OCI-LY1 (cell line): ENCODE results near the gene RPL32.

Source experiments
- H2AFZ ChIP-seq: fragments of 200-600 bp; sonication (generic), shearing (Covaris generic); 2 replicates; pipeline ENCODE4 v1.6.0; 2014; ENCODE audit warnings: antibody characterized with exemption, mild to moderate bottlenecking, low read length
- H3F3A ChIP-seq: fragments of 200-600 bp; sonication (generic), shearing (Covaris generic); 2 replicates; pipeline ENCODE4 v1.6.0; 2014; ENCODE audit warnings: mild to moderate bottlenecking, antibody characterized with exemption, low read length, moderate library complexity; ENCODE audit not compliant: insufficient read depth
- H3K27ac ChIP-seq: fragments of 200-600 bp; sonication (generic); 2 replicates; pipeline ENCODE4 v1.5.1; 2014; ENCODE audit warnings: low read length, mixed run types, mild to moderate bottlenecking, low read depth; ENCODE audit not compliant: poor library complexity, severe bottlenecking
- H3K27me3 ChIP-seq: fragments of 200-600 bp; sonication (generic); 2 replicates; pipeline ENCODE4 v1.6.0; 2014; ENCODE audit warnings: antibody characterized with exemption, mild to moderate bottlenecking, low read length, moderate library complexity; ENCODE audit not compliant: insufficient read depth
- H3K36me3 ChIP-seq: fragments of 200-600 bp; sonication (generic); 2 replicates; pipeline ENCODE4 v1.6.1; 2014; ENCODE audit warnings: mild to moderate bottlenecking, antibody characterized with exemption, low read length, moderate library complexity, mixed read lengths; ENCODE audit not compliant: insufficient read depth
- H3K4me1 ChIP-seq: fragments of 200-600 bp; sonication (generic); 2 replicates; pipeline ENCODE4 v1.5.1; 2014; ENCODE audit warnings: mild to moderate bottlenecking, low read length, moderate library complexity; ENCODE audit not compliant: insufficient read depth, severe bottlenecking
- H3K4me2 ChIP-seq: fragments of 200-600 bp; sonication (generic), shearing (Covaris generic); 2 replicates; pipeline ENCODE4 v1.6.1; 2014; ENCODE audit warnings: low read length
- H3K4me3 ChIP-seq: fragments of 200-600 bp; sonication (generic); 2 replicates; pipeline ENCODE4 v1.5.1; 2014; ENCODE audit warnings: low read length, low read depth, mild to moderate bottlenecking, mixed read lengths; ENCODE audit not compliant: poor library complexity, severe bottlenecking
- H3K79me2 ChIP-seq: fragments of 200-600 bp; shearing (Covaris generic); 2 replicates; pipeline ENCODE4 v1.6.1; 2016; ENCODE audit warnings: mixed run types, low read length, mixed read lengths; ENCODE audit not compliant: insufficient read depth
- H3K9ac ChIP-seq: fragments of 200-600 bp; sonication (generic), shearing (Covaris generic); 2 replicates; pipeline ENCODE4 v1.6.1; 2014; ENCODE audit warnings: mild to moderate bottlenecking, low read length, mixed read lengths
- H3K9me2 ChIP-seq: fragments of 200-600 bp; sonication (generic), shearing (Covaris generic); 2 replicates; pipeline ENCODE4 v1.6.1; 2014; ENCODE audit warnings: low read depth, mild to moderate bottlenecking, low read length, mixed read lengths
- H3K9me3 ChIP-seq: fragments of 200-600 bp; shearing (Covaris generic); 2 replicates; pipeline ENCODE4 v1.6.1; 2014; ENCODE audit warnings: low read length, mixed read lengths
- H4K20me1 ChIP-seq: fragments of 200-600 bp; sonication (generic), shearing (Covaris generic); 2 replicates; pipeline ENCODE4 v1.6.0; 2016; ENCODE audit warnings: mild to moderate bottlenecking, low read length; ENCODE audit not compliant: insufficient read depth
- EZH2 ChIP-seq: fragments of 200-600 bp; sonication (generic), shearing (Covaris generic); IDR thresholded peaks from 2 replicates; pipeline ENCODE4 v1.8.0; 2017; ENCODE audit warnings: borderline replicate concordance, mixed run types, mild to moderate bottlenecking, antibody characterized with exemption, low read length, moderate library complexity, mixed read lengths
- TF ChIP-seq, protein P1 (sequence below): fragments of 200-600 bp; sonication (generic), shearing (Covaris generic); IDR thresholded peaks from 2 replicates; pipeline ENCODE4 v1.5.1; 2017; ENCODE audit warnings: mild to moderate bottlenecking, antibody characterized with exemption, low read length, moderate library complexity, mixed read lengths

Gene RPL32

DNA sequence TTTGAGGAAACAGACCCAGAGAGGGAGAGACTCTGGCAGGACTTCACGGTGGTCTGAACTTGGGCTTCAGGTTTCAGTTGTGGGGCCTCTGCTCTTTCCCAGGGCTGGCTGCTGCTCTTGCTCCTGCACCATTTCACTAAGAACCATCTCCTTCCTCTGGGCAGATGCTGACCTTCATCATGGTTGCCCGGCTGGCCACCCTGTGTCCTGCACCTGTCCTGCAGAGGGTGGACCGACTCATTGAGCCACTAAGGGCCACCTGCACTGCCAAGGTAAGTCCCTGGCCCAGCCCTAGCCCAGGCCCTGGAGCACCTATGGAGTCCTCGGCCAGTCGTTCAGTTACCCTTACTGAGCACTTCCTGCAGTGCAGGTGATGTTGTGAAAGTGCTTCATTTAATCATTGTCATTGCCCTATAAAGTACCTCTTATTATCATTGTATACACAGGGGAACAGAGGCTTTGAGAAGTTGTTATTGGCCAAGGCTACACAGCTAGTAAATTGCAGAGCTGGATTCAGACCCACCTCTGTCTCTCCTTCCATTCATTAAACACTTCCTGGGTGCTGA, 10.0 kb downstream of the RPL32 start:
- no peaks in the 10 kb centered on the region for H3K9me3 ChIP-seq
- no peaks in the 10 kb centered on the region for H3K9me2 ChIP-seq
- H3K4me2 ChIP-seq: no peak overlapping the region
- TF ChIP-seq, protein P1, sequence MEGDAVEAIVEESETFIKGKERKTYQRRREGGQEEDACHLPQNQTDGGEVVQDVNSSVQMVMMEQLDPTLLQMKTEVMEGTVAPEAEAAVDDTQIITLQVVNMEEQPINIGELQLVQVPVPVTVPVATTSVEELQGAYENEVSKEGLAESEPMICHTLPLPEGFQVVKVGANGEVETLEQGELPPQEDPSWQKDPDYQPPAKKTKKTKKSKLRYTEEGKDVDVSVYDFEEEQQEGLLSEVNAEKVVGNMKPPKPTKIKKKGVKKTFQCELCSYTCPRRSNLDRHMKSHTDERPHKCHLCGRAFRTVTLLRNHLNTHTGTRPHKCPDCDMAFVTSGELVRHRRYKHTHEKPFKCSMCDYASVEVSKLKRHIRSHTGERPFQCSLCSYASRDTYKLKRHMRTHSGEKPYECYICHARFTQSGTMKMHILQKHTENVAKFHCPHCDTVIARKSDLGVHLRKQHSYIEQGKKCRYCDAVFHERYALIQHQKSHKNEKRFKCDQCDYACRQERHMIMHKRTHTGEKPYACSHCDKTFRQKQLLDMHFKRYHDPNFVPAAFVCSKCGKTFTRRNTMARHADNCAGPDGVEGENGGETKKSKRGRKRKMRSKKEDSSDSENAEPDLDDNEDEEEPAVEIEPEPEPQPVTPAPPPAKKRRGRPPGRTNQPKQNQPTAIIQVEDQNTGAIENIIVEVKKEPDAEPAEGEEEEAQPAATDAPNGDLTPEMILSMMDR: no peak
- no peak for TF ChIP-seq EZH2
- no peaks in the 10 kb centered on the region for H3F3A ChIP-seq
- peaks cover 60% of the 10 kb centered on the region for H3K36me3 ChIP-seq
- H2AFZ ChIP-seq: no peak overlapping the region
- no peaks in the 10 kb centered on the region for H4K20me1 ChIP-seq
- H3K27ac ChIP-seq: no peak overlapping the region
- no peaks in the 10 kb centered on the region for H3K79me2 ChIP-seq
- no peak overlapping the region for H3K4me3 ChIP-seq
- H3K4me1 ChIP-seq: no peaks in the 10 kb centered on the region
- H3K9ac ChIP-seq: no peak overlapping the region
- no peaks in the 10 kb centered on the region for H3K27me3 ChIP-seq

DNA sequence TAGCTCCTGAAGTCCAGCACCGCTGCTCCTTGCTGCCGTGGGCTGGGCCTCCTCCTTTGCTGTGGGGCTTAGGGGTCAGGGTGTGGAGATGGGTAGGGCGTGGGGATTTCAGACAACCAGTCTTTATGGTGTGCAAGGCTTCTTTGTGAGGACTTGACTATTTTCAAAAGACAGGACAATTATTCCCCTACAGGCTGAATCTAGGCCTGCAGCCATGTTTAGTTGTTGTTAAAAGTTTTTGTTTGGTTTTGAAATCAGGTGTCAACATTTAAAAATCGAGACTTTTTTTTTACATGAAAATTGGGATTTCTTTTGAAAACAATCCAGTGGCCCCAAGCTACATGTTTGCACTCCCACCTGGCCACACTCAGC, 10.6 kb downstream of the RPL32 start:
- peaks cover 4% of the 10 kb centered on the region for H3K4me1 ChIP-seq
- H3K27ac ChIP-seq: no peak overlapping the region
- H3K4me2 ChIP-seq: no peak overlapping the region
- peaks cover 54% of the 10 kb centered on the region for H3K36me3 ChIP-seq
- no peak overlapping the region for H2AFZ ChIP-seq
- no peaks in the 10 kb centered on the region for H3K79me2 ChIP-seq
- TF ChIP-seq EZH2: no peak
- TF ChIP-seq, protein P1: peak; percentile 14
- H4K20me1 ChIP-seq: no peaks in the 10 kb centered on the region
- H3K4me3 ChIP-seq: no peak overlapping the region
- no peak overlapping the region for H3K9ac ChIP-seq
- no peaks in the 10 kb centered on the region for H3K27me3 ChIP-seq
- no peaks in the 10 kb centered on the region for H3F3A ChIP-seq
- no peaks in the 10 kb centered on the region for H3K9me2 ChIP-seq
- no peaks in the 10 kb centered on the region for H3K9me3 ChIP-seq

DNA sequence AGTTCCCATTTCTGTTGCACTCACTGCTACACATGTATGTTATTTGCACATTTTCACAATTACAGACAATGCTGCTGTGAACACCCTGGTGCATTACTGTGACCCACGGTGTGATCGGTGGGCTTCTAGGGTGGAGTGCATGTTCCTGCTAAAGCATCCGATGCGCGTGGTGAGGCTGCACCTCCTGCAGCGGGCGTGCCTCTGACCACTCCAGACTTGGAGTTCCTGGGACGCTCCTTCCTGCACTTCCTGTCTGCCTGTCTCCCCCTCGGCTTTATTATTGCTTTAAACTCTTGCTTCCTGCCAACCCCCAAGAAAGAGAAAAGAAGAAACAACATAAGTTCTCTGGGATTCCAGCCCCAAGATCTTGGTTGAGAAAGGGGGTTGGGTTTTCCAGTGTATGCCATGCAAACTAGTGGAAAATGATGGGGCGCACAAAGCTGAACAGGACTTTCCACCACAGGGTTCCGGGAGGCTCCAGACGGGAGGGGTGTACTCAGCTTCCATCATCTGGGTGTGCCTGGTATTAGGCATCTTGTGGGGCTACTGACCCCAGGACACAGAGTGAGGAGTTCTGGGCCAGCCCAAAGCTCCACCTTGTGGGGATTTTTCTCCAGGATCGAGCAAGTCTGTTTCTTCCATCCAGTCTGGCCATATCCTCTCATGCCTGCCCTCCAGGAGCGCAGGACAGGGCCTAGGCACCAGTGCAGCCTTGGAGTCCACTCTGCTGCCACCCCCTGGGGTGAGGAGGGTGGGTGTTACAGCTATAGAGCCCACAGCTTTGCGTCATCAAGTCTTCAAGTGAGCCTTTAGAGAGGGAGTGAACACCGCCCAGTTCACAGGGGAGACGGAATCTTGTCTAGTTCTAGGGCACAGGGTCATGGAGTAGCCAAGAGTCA, 11.2 kb downstream of the RPL32 start:
- no peaks in the 10 kb centered on the region for H3K27me3 ChIP-seq
- no peak overlapping the region for H3K4me3 ChIP-seq
- no peak overlapping the region for H3K27ac ChIP-seq
- no peaks in the 10 kb centered on the region for H3F3A ChIP-seq
- no peaks in the 10 kb centered on the region for H3K79me2 ChIP-seq
- no peak for TF ChIP-seq EZH2
- H3K4me1 ChIP-seq: peaks cover 5% of the 10 kb centered on the region
- H3K9me2 ChIP-seq: no peaks in the 10 kb centered on the region
- H3K9me3 ChIP-seq: no peaks in the 10 kb centered on the region
- H3K36me3 ChIP-seq: peaks cover 48% of the 10 kb centered on the region
- no peak overlapping the region for H3K9ac ChIP-seq
- no peaks in the 10 kb centered on the region for H4K20me1 ChIP-seq
- no peak overlapping the region for H2AFZ ChIP-seq
- no peak overlapping the region for H3K4me2 ChIP-seq
